ENCODE measurements around the gene SYNPO.

The SYNPO gene

GRCh38 chr5:150640311-150641005 lies at the start of gene SYNPO:
TSS of gene SYNPO (plus strand) at chr5:150640660. CDS start at chr5:150648276, 7,616 bp downstream.
- DNase-seq = no peak

GRCh38 chr5:150590979-150591695 lies 49.3 kb upstream of the SYNPO start:
- no peak for DNase-seq

GRCh38 chr5:150593593-150593992 lies 46.9 kb upstream of the SYNPO start:
- no peak for DNase-seq

- no peak for DNase-seq
Measured at GRCh38 chr5:150593996-150594395, 46.5 kb upstream of the SYNPO start.

GRCh38 chr5:150595466-150596031 lies 44.9 kb upstream of the SYNPO start:
- DNase-seq = no peak

- no peak for DNase-seq
Measured at GRCh38 chr5:150596313-150596712, 44.1 kb upstream of the SYNPO start.

- DNase-seq = no peak
Measured at GRCh38 chr5:150596826-150597225, 43.6 kb upstream of the SYNPO start.

GRCh38 chr5:150598006-150598405 lies 42.5 kb upstream of the SYNPO start:
- DNase-seq = no peak

- no peak for DNase-seq
Measured at GRCh38 chr5:150598821-150599273, 41.6 kb upstream of the SYNPO start.

GRCh38 chr5:150599281-150599680 lies 41.2 kb upstream of the SYNPO start:
- DNase-seq = no peak

- DNase-seq = no peak
Measured at GRCh38 chr5:150599917-150600511, 40.4 kb upstream of the SYNPO start.

GRCh38 chr5:150600616-150601490 lies 39.6 kb upstream of the SYNPO start:
- peak in 1 of 2 experiments; percentile 17 for DNase-seq

GRCh38 chr5:150601491-150602345 lies 38.7 kb upstream of the SYNPO start:
- peak in 1 of 2 experiments; percentile 26 for DNase-seq

GRCh38 chr5:150603052-150603451 lies 37.4 kb upstream of the SYNPO start:
- no peak for DNase-seq

- no peak for DNase-seq
Measured at GRCh38 chr5:150603491-150603890, 37.0 kb upstream of the SYNPO start.

- DNase-seq = no peak
Measured at GRCh38 chr5:150604010-150604409, 36.5 kb upstream of the SYNPO start.

- DNase-seq = no peak
Measured at GRCh38 chr5:150604894-150605440, 35.5 kb upstream of the SYNPO start.

GRCh38 chr5:150605546-150605945 lies 34.9 kb upstream of the SYNPO start:
- DNase-seq = no peak

GRCh38 chr5:150606476-150606875 lies 34.0 kb upstream of the SYNPO start:
- no peak for DNase-seq

GRCh38 chr5:150607105-150607504 lies 33.4 kb upstream of the SYNPO start:
- no peak for DNase-seq

GRCh38 chr5:150607991-150608390 lies 32.5 kb upstream of the SYNPO start:
- DNase-seq = no peak

All from NCI-H526 (cell line).